OCI-LY3 (cell line): ENCODE data around the gene WRNIP1.

Experiments
- H2AFZ ChIP-seq: fragments of 200-600, 300-600 bp; shearing (Covaris generic); 2 replicates; pipeline ENCODE4 v1.6.0; 2014; ENCODE audit warnings: antibody characterized with exemption, low read depth, low read length
- H3K27ac ChIP-seq: fragments of 200-600, 300-600 bp; sonication (generic); 2 replicates; pipeline ENCODE4 v1.5.1; 2014; ENCODE audit warnings: mild to moderate bottlenecking, low read length, moderate library complexity, mixed read lengths
- H3K27me3 ChIP-seq: fragments of 200-600, 300-600 bp; sonication (generic); 2 replicates; pipeline ENCODE4 v1.6.1; 2014; ENCODE audit warnings: low read depth, low read length, mixed read lengths
- H3K36me3 ChIP-seq: fragments of 200-600, 300-600 bp; sonication (generic); replicated peaks from 2 replicates; pipeline ENCODE3; 2014; ENCODE audit warnings: low read depth, low read length, mixed read lengths
- H3K4me1 ChIP-seq: fragments of 300-600, 200-600 bp; sonication (generic); 2 replicates; pipeline ENCODE4 v1.6.1; 2014; ENCODE audit warnings: low read length, mixed read lengths
- H3K4me2 ChIP-seq: fragments of 200-600, 300-600 bp; sonication (generic); 2 replicates; pipeline ENCODE4 v1.6.1; 2014; ENCODE audit warnings: low read length, mixed read lengths
- H3K4me3 ChIP-seq: fragments of 300-600, 200-600 bp; sonication (generic); 2 replicates; pipeline ENCODE4 v1.5.1; 2014; ENCODE audit warnings: antibody characterized with exemption, mild to moderate bottlenecking, low read length, moderate library complexity
- H3K79me2 ChIP-seq: fragments of 300-600, 200-600 bp; shearing (Covaris generic); 2 replicates; pipeline ENCODE4 v1.6.1; 2014; ENCODE audit warnings: mild to moderate bottlenecking, low read length, mixed read lengths
- H3K9ac ChIP-seq: fragments of 300-600, 200-600 bp; shearing (Covaris generic); 2 replicates; pipeline ENCODE4 v1.6.0; 2014; ENCODE audit warnings: mild to moderate bottlenecking, low read length, moderate library complexity
- H3K9me3 ChIP-seq: fragments of 200-600, 300-600 bp; shearing (Covaris generic); 2 replicates; pipeline ENCODE4 v1.6.1; 2014; ENCODE audit warnings: low read length, mixed read lengths; ENCODE audit not compliant: insufficient read depth
- H4K20me1 ChIP-seq: fragments of 200-600, 300-600 bp; sonication (generic); 2 replicates; pipeline ENCODE4 v1.6.1; 2016; ENCODE audit warnings: low read length, mixed read lengths; ENCODE audit not compliant: insufficient read depth
- CTCF ChIP-seq: fragments of 200-600, 300-600 bp; sonication (generic); IDR thresholded peaks from 2 replicates; pipeline ENCODE4 v1.5.1; 2014; ENCODE audit warnings: antibody characterized with exemption, low read length, low read depth
- EZH2phosphoT487 ChIP-seq: fragments of 200-600 bp; shearing (Covaris generic); IDR thresholded peaks from 2 replicates; pipeline ENCODE4 v1.6.1; 2018; ENCODE audit warnings: antibody characterized with exemption, mixed run types, low read depth

The WRNIP1 gene

GRCh38 chr6:2783188-2783963 is 18.2 kb downstream of the WRNIP1 start:
- Histone ChIP-seq H3K9me3 (no peaks in the 10 kb centered on the region), H3K36me3 (peaks cover 27% of the 10 kb centered on the region), H3K4me1 (no peaks in the 10 kb centered on the region), H3K9ac (no peak overlapping the region), H3K79me2 (peaks cover 24% of the 10 kb centered on the region), H3K27me3 (no peaks in the 10 kb centered on the region), H3K27ac (no peak overlapping the region), H2AFZ (no peak overlapping the region), H3K4me3 (no peak overlapping the region), H3K4me2 (no peak overlapping the region), H4K20me1 (0 out of 2 replicates have a peak, but pooled peaks cover 6% of the 10 kb centered on the region)
- no peak for TF ChIP-seq EZH2phosphoT487

- Histone ChIP-seq H3K27me3 (no peaks in the 10 kb centered on the region), H4K20me1 (no peaks in the 10 kb centered on the region), H2AFZ (no peak overlapping the region), H3K79me2 (peaks cover 17% of the 10 kb centered on the region), H3K4me1 (no peaks in the 10 kb centered on the region), H3K9ac (no peak overlapping the region), H3K4me3 (no peak overlapping the region), H3K27ac (no peak overlapping the region), H3K9me3 (no peaks in the 10 kb centered on the region), H3K36me3 (peaks cover 27% of the 10 kb centered on the region), H3K4me2 (no peak overlapping the region)
- no peak for TF ChIP-seq CTCF
- TF ChIP-seq EZH2phosphoT487 = no peak
Measured at GRCh38 chr6:2784061-2784460, 18.9 kb downstream of the WRNIP1 start.

- H3K27me3 ChIP-seq = no peaks in the 10 kb centered on the region
- no peak overlapping the region for H3K4me2 ChIP-seq
- no peak overlapping the region for H3K27ac ChIP-seq
- no peak overlapping the region for H2AFZ ChIP-seq
- no peaks in the 10 kb centered on the region for H3K4me1 ChIP-seq
- no peak overlapping the region for H3K9ac ChIP-seq
- TF ChIP-seq EZH2phosphoT487 (no peak), CTCF (no peak)
- H4K20me1 ChIP-seq = no peaks in the 10 kb centered on the region
- H3K9me3 ChIP-seq = no peaks in the 10 kb centered on the region
- H3K79me2 ChIP-seq = peaks cover 11% of the 10 kb centered on the region
- H3K36me3 ChIP-seq = peaks cover 25% of the 10 kb centered on the region
- no peak overlapping the region for H3K4me3 ChIP-seq
Measured at GRCh38 chr6:2784930-2785329, 19.7 kb downstream of the WRNIP1 start.

GRCh38 chr6:2786269-2786668 is 21.1 kb downstream of the WRNIP1 start:
- Histone ChIP-seq H3K27me3 (no peaks in the 10 kb centered on the region), H3K4me3 (no peak overlapping the region), H3K36me3 (peaks cover 20% of the 10 kb centered on the region), H4K20me1 (no peaks in the 10 kb centered on the region), H3K4me1 (no peaks in the 10 kb centered on the region), H3K4me2 (no peak overlapping the region), H3K79me2 (peaks cover 5% of the 10 kb centered on the region; the same call in 1 of the 2 replicates), H3K9ac (no peak overlapping the region), H3K27ac (no peak overlapping the region), H3K9me3 (no peaks in the 10 kb centered on the region), H2AFZ (no peak overlapping the region)
- TF ChIP-seq CTCF (no peak), EZH2phosphoT487 (no peak)
